Kidney (tissue), 14 donors: ENCODE measurements around the gene MLLT6. TPM values are rescaled to one million over a fixed set of nuclear protein-coding genes. Genes with fewer than 3 reads are reported as not detected.

Experiments
- DNase-seq, 5 donors: peaks; one replicate each; pipeline ENCODE4 v3.0.0-alpha.2; 2013 to 2020
- FAIRE-seq: peaks from 2 replicates; lab custom pipeline; 2012; peaks lifted over from hg19 to GRCh38; lab: Jason Lieb, UNC
- H3K27ac ChIP-seq, 2 donors: one replicate each; pipeline ENCODE4 v1.7.0; 2013; ENCODE audit warnings: low read depth in 2 of 2, low read length in 2 of 2, inconsistent platforms in 1 of 2
- H3K27me3 ChIP-seq: one replicate; pipeline ENCODE4 v1.7.1; 2013; ENCODE audit warnings: low read length, inconsistent platforms; ENCODE audit not compliant: control insufficient read depth, insufficient read depth
- H3K36me3 ChIP-seq, 3 donors: one replicate each; pipeline versions ENCODE4 v1.7.0 to v1.7.1; 2013; ENCODE audit warnings: low read length in 3 of 3, control low read depth in 1 of 3, inconsistent platforms in 1 of 3; ENCODE audit not compliant: insufficient read depth in 3 of 3, control insufficient read depth in 2 of 3
- H3K4me1 ChIP-seq, 3 donors: one replicate each; pipeline versions ENCODE4 v1.7.0 to v1.7.1; 2013; ENCODE audit warnings: low read length in 3 of 3, inconsistent platforms in 1 of 3, low read depth in 1 of 3; ENCODE audit not compliant: control insufficient read depth in 2 of 3, insufficient read depth in 2 of 3
- H3K4me3 ChIP-seq, 3 donors: one replicate each; pipeline versions ENCODE4 v1.7.0 to v1.8.1; 2013; ENCODE audit warnings: low read length in 3 of 3, control low read depth in 1 of 3, inconsistent platforms in 1 of 3
- H3K9ac ChIP-seq, 3 donors: one replicate each; pipeline versions ENCODE4 v1.7.0 to v1.7.1; 2013; ENCODE audit warnings: low read length in 3 of 3, control low read depth in 1 of 3, inconsistent platforms in 1 of 3
- H3K9me3 ChIP-seq, 3 donors: one replicate each; pipeline versions ENCODE4 v1.7.0 to v1.7.1; 2013; ENCODE audit warnings: low read length in 3 of 3, control low read depth in 1 of 3, inconsistent platforms in 1 of 3; ENCODE audit not compliant: control insufficient read depth in 2 of 3, insufficient read depth in 1 of 3
- CTCF ChIP-seq: IDR thresholded peaks from 3 replicates; pipeline ENCODE4 v1.5.1; 2012; ENCODE audit warnings: mild to moderate bottlenecking, moderate library complexity, borderline replicate concordance; ENCODE audit not compliant: insufficient read depth; ENCODE audit errors: extremely low read depth
- intact Hi-C: fragments of 100-400 bp; cut with DNase I; formaldehyde crosslinking; loops from one replicate; pipeline ENCODE4 v1.11.1; 2022
- polyA plus RNA-seq: library from polyadenylated mRNA; stranded (reverse); fragments of 350-450 nt; fragmentation: Illumina TruSeq; extraction: RNeasy Lipid Tissue Mini Kit (QIAGEN cat#74804); gene quantifications from one replicate; pipeline ENCODE4 v1.2.3, GENCODE V29; 2014; ENCODE audit warnings: low read depth, low replicate concordance; ENCODE audit not compliant: insufficient read depth
- total RNA-seq: library from RNA; stranded (reverse); fragmentation: NEBNext Ultra II Directional; extraction: Animal tissue kit (Norgen Biotek cat#: 25700); gene quantifications from one replicate; pipeline ENCODE4 v1.2.1, GENCODE V29; 2021
- donor health status: control.
- donor health status: control.
- donor health status: control.
- donor health status: control.
- donor health status: control.
- donor health status: DM: yes; HTN: yes; CAD: no.
- donor health status: Normal renal cell carcinoma (clear cell type).

MLLT6 gene
- total and polyA plus RNA-seq, 2 donors from 2014 or later, result 34.3 to 199 TPM

- no peak for FAIRE-seq
- Histone ChIP-seq H3K4me1 (peaks cover 0 to 48% (median 24%) of the 10 kb centered on the region in 3 donors), H3K36me3 (no peaks in the 10 kb centered on the region), H3K9me3 (no peaks in the 10 kb centered on the region), H3K9ac (peak overlapping the region; percentile 30 to 81 (median 59)), H3K27ac (peak overlapping the region; percentile 81 to 88), H3K4me3 (peak overlapping the region; percentile 46 to 85 (median 79)), H3K27me3 (no peaks in the 10 kb centered on the region)
- TF ChIP-seq CTCF, result no peak
- intact Hi-C loops, result no loop called here
- DNase-seq, result peak in 4 of 5 donors; percentile 54 to 88 (median 66)
These were observed 42.5 kb downstream of the MLLT6 start for GRCh38 chr17:38747463-38748148.

GRCh38 chr17:38748149-38748891 lies 43.2 kb downstream of the MLLT6 start, which contains the start of gene PCGF2:
TSS of gene PCGF2 (minus strand) at chr17:38748336. CDS start at chr17:38740402, 7,934 bp downstream.
- Histone ChIP-seq H3K4me1 (peaks cover 0 to 44% (median 20%) of the 10 kb centered on the region in 3 donors), H3K36me3 (no peaks in the 10 kb centered on the region), H3K4me3 (peak within 1 kb of the TSS; percentile 46 to 100 (median 79)), H3K9ac (peak within 1 kb of the TSS; percentile 30 to 81 (median 59)), H3K27ac (peak within 1 kb of the TSS; percentile 88 to 96), H3K9me3 (no peaks in the 10 kb centered on the region), H3K27me3 (no peaks in the 10 kb centered on the region)
- intact Hi-C loops, result no loop called here
- DNase-seq (peak; percentile 96 to 98 (median 97)), FAIRE-seq (no peak)
- TF ChIP-seq CTCF, result no peak

- no peak for TF ChIP-seq CTCF
- FAIRE-seq, result no peak
- Histone ChIP-seq H3K4me3 (peak overlapping the region; percentile 11 to 100 (median 67)), H3K27ac (peak overlapping the region; percentile 88 to 96), H3K9me3 (no peaks in the 10 kb centered on the region), H3K4me1 (peaks cover 0 to 44% (median 17%) of the 10 kb centered on the region in 3 donors), H3K36me3 (no peaks in the 10 kb centered on the region), H3K27me3 (no peaks in the 10 kb centered on the region), H3K9ac (peak overlapping the region in 2 of 3 donors; percentile 51 to 75)
- intact Hi-C loops, result no loop called here
- DNase-seq, result peak in 1 of 5 donors; percentile 71
These were observed 43.8 kb downstream of the MLLT6 start for GRCh38 chr17:38748892-38749222.
